Tibial artery (tissue), 4 donors: Measurements from ENCODE around the gene EBLN1.

Experiments used
- DNase-seq, 2 donors: peaks; one replicate each; pipeline ENCODE4 v3.0.0-alpha.2; 2019
- H3K27ac ChIP-seq, 2 donors: fragments of 200-600 bp; sonication (generic) in 1 of 2; 1 replicate in 1 of 2; 2 replicates in 1 of 2; pipeline ENCODE4 v1.5.1; 2018 to 2019; ENCODE audit warnings: mild to moderate bottlenecking in 1 of 2
- H3K27me3 ChIP-seq, 2 donors: fragments of 200-600 bp; sonication (generic) in 1 of 2; one replicate each; pipeline versions ENCODE4 v1.5.1 to v1.6.0; 2016 to 2019
- H3K36me3 ChIP-seq, 3 donors: fragments of 200-600 bp; sonication (generic) in 2 of 3; one replicate each; pipeline ENCODE4 v1.5.1; 2016 to 2019; ENCODE audit warnings: mild to moderate bottlenecking in 2 of 3
- H3K4me1 ChIP-seq, 4 donors: fragments of 200-600 bp; sonication (generic) in 2 of 4; 1 replicate in 3 of 4; 2 replicates in 1 of 4; pipeline ENCODE4 v1.5.1; 2016 to 2019
- H3K4me3 ChIP-seq, 2 donors: fragments of 200-600 bp; sonication (generic) in 1 of 2; 1 replicate in 1 of 2; 2 replicates in 1 of 2; pipeline ENCODE4 v1.5.1; 2018 to 2019; ENCODE audit warnings: mild to moderate bottlenecking in 2 of 2
- H3K9me3 ChIP-seq, 3 donors: fragments of 200-600 bp; sonication (generic) in 1 of 3; one replicate each; pipeline ENCODE4 v1.5.1; 2016 to 2019
- CTCF ChIP-seq, 2 experiments: fragments of 200-600 bp in 1 of 2; fragments of 450-650 bp in 1 of 2; IDR thresholded peaks; one replicate each; pipeline ENCODE4 v1.5.1; 2017 to 2019; ENCODE audit warnings: antibody characterized with exemption in 2 of 2, mild to moderate bottlenecking in 1 of 2, moderate library complexity in 1 of 2
- intact Hi-C: fragments of 100-400 bp; cut with DNase I; formaldehyde crosslinking; loops from one replicate; pipeline ENCODE4 v1.15.0; 2023; ENCODE audit warnings: low total_unique reads

Gene EBLN1

GRCh38 chr10:22183771-22184461 is 33.9 kb downstream of the EBLN1 start:
- Histone ChIP-seq H3K9me3 (peaks cover 0 to 12% (median 0%) of the 10 kb centered on the region in 3 donors), H3K36me3 (no peaks in the 10 kb centered on the region), H3K27ac (no peak overlapping the region), H3K4me1 (no peaks in the 10 kb centered on the region), H3K27me3 (peaks cover 0 to 3% of the 10 kb centered on the region in 2 donors), H3K4me3 (no peak overlapping the region)
- intact Hi-C loops = no loop called here
- TF ChIP-seq CTCF (IDR thresholded peaks at IDR 0.05) = no peak
- DNase-seq = no peak

GRCh38 chr10:22180724-22181123 is 37.1 kb downstream of the EBLN1 start:
- Histone ChIP-seq H3K27ac (no peak overlapping the region), H3K36me3 (no peaks in the 10 kb centered on the region)
- TF ChIP-seq CTCF (IDR thresholded peaks at IDR 0.05) = no peak

GRCh38 chr10:22174442-22174841 is 43.4 kb downstream of the EBLN1 start:
- Histone ChIP-seq H3K36me3 (no peaks in the 10 kb centered on the region), H3K27ac (no peak overlapping the region), H3K9me3 (peaks cover 0 to 6% (median 0%) of the 10 kb centered on the region in 3 donors), H3K4me3 (no peak overlapping the region), H3K4me1 (no peaks in the 10 kb centered on the region), H3K27me3 (peaks cover 0 to 4% of the 10 kb centered on the region in 2 donors)
- intact Hi-C loops = no loop called here
- TF ChIP-seq CTCF (IDR thresholded peaks at IDR 0.05) = no peak
- no peak for DNase-seq

More at GRCh38 chr10:22180724-22181123, 37.1 kb downstream of the EBLN1 start:
- Histone ChIP-seq H3K9me3 (peaks cover 0 to 12% (median 0%) of the 10 kb centered on the region in 3 donors), H3K4me3 (no peak overlapping the region), H3K27me3 (no peaks in the 10 kb centered on the region), H3K4me1 (no peaks in the 10 kb centered on the region)
- intact Hi-C loops = no loop called here
- no peak for DNase-seq

- H3K9me3 ChIP-seq = peaks cover 0 to 6% (median 0%) of the 10 kb centered on the region in 3 donors
- H3K4me3 ChIP-seq = no peak overlapping the region
- no peak for TF ChIP-seq CTCF (IDR thresholded peaks at IDR 0.05)
- no peak for DNase-seq
- no peaks in the 10 kb centered on the region for H3K4me1 ChIP-seq
- intact Hi-C loops = no loop called here
- H3K27me3 ChIP-seq = peaks cover 0 to 4% of the 10 kb centered on the region in 2 donors
- H3K27ac ChIP-seq = no peak overlapping the region
- no peaks in the 10 kb centered on the region for H3K36me3 ChIP-seq
These were observed 46.7 kb downstream of the EBLN1 start for GRCh38 chr10:22171131-22171530.

GRCh38 chr10:22170582-22170981 is 47.2 kb downstream of the EBLN1 start:
- no peak for TF ChIP-seq CTCF (IDR thresholded peaks at IDR 0.05)
- Histone ChIP-seq H3K9me3 (peaks cover 0 to 6% (median 0%) of the 10 kb centered on the region in 3 donors), H3K4me1 (no peaks in the 10 kb centered on the region), H3K4me3 (no peak overlapping the region), H3K36me3 (no peaks in the 10 kb centered on the region), H3K27ac (no peak overlapping the region), H3K27me3 (peaks cover 0 to 4% of the 10 kb centered on the region in 2 donors)
- no peak for DNase-seq
- intact Hi-C loops = no loop called here
